DOHH2 (cell line): ENCODE results near the gene C5orf47.

Source experiments
- H3F3A ChIP-seq: fragments of 200-600 bp; sonication (generic), shearing (Covaris generic); 2 replicates; pipeline ENCODE4 v1.6.0; 2016; ENCODE audit warnings: antibody characterized with exemption, mild to moderate bottlenecking; ENCODE audit not compliant: control insufficient read depth, insufficient read depth
- H3K27ac ChIP-seq: fragments of 200-600 bp; sonication (generic); 2 replicates; pipeline ENCODE4 v1.5.1; 2014; ENCODE audit warnings: low read depth, mild to moderate bottlenecking, low read length, moderate library complexity
- H3K27me3 ChIP-seq: fragments of 200-600 bp; sonication (generic); 2 replicates; pipeline ENCODE4 v1.6.1; 2014; ENCODE audit warnings: mild to moderate bottlenecking, low read length, mixed read lengths; ENCODE audit not compliant: control insufficient read depth
- H3K36me3 ChIP-seq: fragments of 200-600 bp; sonication (generic); 2 replicates; pipeline ENCODE4 v1.6.1; 2014; ENCODE audit warnings: mild to moderate bottlenecking, low read length, moderate library complexity, mixed read lengths; ENCODE audit not compliant: control insufficient read depth
- H3K4me1 ChIP-seq: fragments of 200-600 bp; sonication (generic); 2 replicates; pipeline ENCODE4 v1.6.1; 2014; ENCODE audit warnings: mild to moderate bottlenecking, low read length, mixed read lengths; ENCODE audit not compliant: control insufficient read depth
- H3K4me2 ChIP-seq: fragments of 200-600 bp; sonication (generic); 2 replicates; pipeline ENCODE4 v1.6.0; 2014; ENCODE audit warnings: mild to moderate bottlenecking, low read length, moderate library complexity
- H3K4me3 ChIP-seq: fragments of 200-600 bp; sonication (generic); 2 replicates; pipeline ENCODE4 v1.5.1; 2014; ENCODE audit warnings: mild to moderate bottlenecking, low read length, mixed read lengths
- H3K79me2 ChIP-seq: fragments of 200-600 bp; sonication (generic); 2 replicates; pipeline ENCODE4 v1.6.1; 2014; ENCODE audit warnings: mild to moderate bottlenecking, low read length, mixed read lengths; ENCODE audit not compliant: control insufficient read depth
- H3K9me2 ChIP-seq: fragments of 200-600 bp; sonication (generic); replicated peaks from 2 replicates; pipeline ENCODE4 v1.6.1; 2014; ENCODE audit warnings: mild to moderate bottlenecking, low read length, mixed read lengths; ENCODE audit not compliant: control insufficient read depth
- H3K9me3 ChIP-seq: fragments of 200-600 bp; sonication (generic); 2 replicates; pipeline ENCODE4 v1.6.1; 2014; ENCODE audit warnings: antibody characterized with exemption, low read length, mixed read lengths; ENCODE audit not compliant: control insufficient read depth, insufficient read depth
- H4K20me1 ChIP-seq: fragments of 200-600 bp; sonication (generic); 2 replicates; pipeline ENCODE4 v1.6.0; 2014; ENCODE audit warnings: low read depth, mild to moderate bottlenecking, antibody characterized with exemption, low read length, moderate library complexity; ENCODE audit not compliant: control insufficient read depth, insufficient read depth
- EZH2phosphoT487 ChIP-seq: fragments of 200-600 bp; sonication (generic); IDR thresholded peaks from 2 replicates; pipeline ENCODE4 v1.6.1; 2017; ENCODE audit warnings: borderline replicate concordance, mild to moderate bottlenecking, antibody characterized with exemption, low read length, moderate library complexity, mixed read lengths
- TF ChIP-seq, protein P1 (sequence below): fragments of 200-600 bp; sonication (generic); IDR thresholded peaks from one replicate; pipeline ENCODE4 v1.5.1; 2014; ENCODE audit warnings: antibody characterized with exemption, mild to moderate bottlenecking, low read depth, low read length; ENCODE audit not compliant: poor library complexity, severe bottlenecking

Gene C5orf47

DNA sequence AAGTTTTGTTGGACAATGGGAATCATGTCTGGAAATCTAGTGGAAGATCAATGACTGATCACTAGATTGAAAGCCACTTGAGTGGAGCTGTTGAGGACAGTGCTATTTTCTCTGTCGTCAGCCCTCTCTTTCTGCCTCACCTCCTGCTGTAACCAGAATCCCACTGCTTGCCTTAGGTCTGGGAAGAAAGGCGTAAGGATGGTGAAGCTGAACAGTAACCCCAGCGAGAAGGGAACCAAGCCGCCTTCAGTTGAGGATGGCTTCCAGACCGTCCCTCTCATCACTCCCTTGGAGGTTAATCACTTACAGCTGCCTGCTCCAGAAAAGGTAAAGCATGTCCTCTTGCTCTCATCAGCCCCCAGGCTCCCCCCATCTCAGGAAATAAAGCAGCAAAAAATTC is 57.6 kb downstream of the C5orf47 start:
- H3K4me1 ChIP-seq, result no peaks in the 10 kb centered on the region
- no peaks in the 10 kb centered on the region for H4K20me1 ChIP-seq
- H3K79me2 ChIP-seq, result no peaks in the 10 kb centered on the region
- no peak for TF ChIP-seq EZH2phosphoT487
- TF ChIP-seq, protein P1, sequence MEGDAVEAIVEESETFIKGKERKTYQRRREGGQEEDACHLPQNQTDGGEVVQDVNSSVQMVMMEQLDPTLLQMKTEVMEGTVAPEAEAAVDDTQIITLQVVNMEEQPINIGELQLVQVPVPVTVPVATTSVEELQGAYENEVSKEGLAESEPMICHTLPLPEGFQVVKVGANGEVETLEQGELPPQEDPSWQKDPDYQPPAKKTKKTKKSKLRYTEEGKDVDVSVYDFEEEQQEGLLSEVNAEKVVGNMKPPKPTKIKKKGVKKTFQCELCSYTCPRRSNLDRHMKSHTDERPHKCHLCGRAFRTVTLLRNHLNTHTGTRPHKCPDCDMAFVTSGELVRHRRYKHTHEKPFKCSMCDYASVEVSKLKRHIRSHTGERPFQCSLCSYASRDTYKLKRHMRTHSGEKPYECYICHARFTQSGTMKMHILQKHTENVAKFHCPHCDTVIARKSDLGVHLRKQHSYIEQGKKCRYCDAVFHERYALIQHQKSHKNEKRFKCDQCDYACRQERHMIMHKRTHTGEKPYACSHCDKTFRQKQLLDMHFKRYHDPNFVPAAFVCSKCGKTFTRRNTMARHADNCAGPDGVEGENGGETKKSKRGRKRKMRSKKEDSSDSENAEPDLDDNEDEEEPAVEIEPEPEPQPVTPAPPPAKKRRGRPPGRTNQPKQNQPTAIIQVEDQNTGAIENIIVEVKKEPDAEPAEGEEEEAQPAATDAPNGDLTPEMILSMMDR, result no peak
- H3K27me3 ChIP-seq, result no peaks in the 10 kb centered on the region; the same call in 1 of the 2 replicates
- H3K9me3 ChIP-seq, result no peaks in the 10 kb centered on the region
- no peak overlapping the region for H3K4me3 ChIP-seq
- H3K4me2 ChIP-seq, result no peak overlapping the region
- no peak overlapping the region for H3K27ac ChIP-seq
- H3K36me3 ChIP-seq, result no peaks in the 10 kb centered on the region
- no peaks in the 10 kb centered on the region for H3K9me2 ChIP-seq
- no peaks in the 10 kb centered on the region for H3F3A ChIP-seq

DNA sequence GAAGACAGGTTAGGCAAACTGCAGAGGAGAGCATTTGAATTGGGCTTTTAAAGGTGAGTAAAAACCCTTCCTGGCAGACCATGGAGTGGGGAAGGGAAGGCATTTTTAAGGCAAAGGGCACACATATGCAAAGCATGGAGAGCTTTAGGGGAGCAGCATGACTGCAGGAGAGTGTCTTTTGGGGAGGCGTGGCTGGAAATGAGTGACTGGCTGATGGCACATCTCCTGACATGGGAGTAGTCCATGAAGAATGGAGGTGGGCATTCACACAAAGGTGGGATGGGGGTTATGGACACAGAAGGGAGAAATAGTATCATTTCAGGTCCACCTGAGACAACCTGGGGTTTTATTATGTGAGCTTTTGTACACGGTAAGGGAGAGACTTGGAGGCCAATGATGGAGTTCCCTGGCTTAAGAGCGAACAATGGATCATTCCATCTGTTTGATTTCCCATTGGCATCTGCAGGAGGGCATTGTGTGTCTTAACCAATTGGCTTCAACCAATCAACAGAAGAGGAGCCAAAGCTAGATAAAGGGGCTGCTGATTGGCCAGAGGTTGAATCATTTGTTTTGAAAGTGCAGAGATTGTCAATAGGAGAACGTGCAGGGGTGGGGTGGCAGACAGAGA is 58.6 kb downstream of the C5orf47 start:
- no peak for TF ChIP-seq EZH2phosphoT487
- TF ChIP-seq, protein P1, result no peak
- Histone ChIP-seq H3K27ac (no peak overlapping the region), H3K36me3 (no peaks in the 10 kb centered on the region), H3K27me3 (no peaks in the 10 kb centered on the region; the same call in 1 of the 2 replicates), H3K9me2 (no peaks in the 10 kb centered on the region), H3F3A (no peaks in the 10 kb centered on the region), H3K4me3 (no peak overlapping the region), H3K4me1 (no peaks in the 10 kb centered on the region), H3K79me2 (no peaks in the 10 kb centered on the region), H3K9me3 (no peaks in the 10 kb centered on the region), H4K20me1 (no peaks in the 10 kb centered on the region), H3K4me2 (no peak overlapping the region)

DNA sequence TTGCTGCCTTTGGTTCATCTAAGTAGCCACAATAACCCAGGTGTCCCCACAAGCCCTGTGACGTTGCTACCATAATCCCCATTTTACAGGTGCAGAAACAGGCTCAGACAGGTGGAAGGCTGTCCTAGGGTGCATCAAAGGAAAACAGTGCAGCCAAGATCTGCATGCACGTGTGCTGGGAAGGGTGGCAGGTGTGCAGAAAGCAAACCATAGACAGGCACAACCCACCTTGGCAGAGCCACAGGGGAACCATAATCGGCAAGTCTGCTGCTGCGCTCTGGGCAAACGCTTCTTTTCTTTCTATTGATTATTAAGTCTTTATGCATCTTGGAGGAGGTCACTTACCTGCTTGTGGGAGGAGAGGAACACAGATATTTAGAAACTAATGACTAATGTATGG is 63.7 kb downstream of the C5orf47 start:
- H4K20me1 ChIP-seq, result no peaks in the 10 kb centered on the region
- no peak overlapping the region for H3K4me3 ChIP-seq
- no peaks in the 10 kb centered on the region for H3F3A ChIP-seq
- no peaks in the 10 kb centered on the region for H3K9me2 ChIP-seq
- no peaks in the 10 kb centered on the region for H3K36me3 ChIP-seq
- H3K27ac ChIP-seq, result no peak overlapping the region
- no peaks in the 10 kb centered on the region for H3K9me3 ChIP-seq
- peaks cover under 1% of the 10 kb centered on the region; the same call in 1 of the 2 replicates for H3K27me3 ChIP-seq
- no peak overlapping the region for H3K4me2 ChIP-seq
- H3K79me2 ChIP-seq, result no peaks in the 10 kb centered on the region
- no peaks in the 10 kb centered on the region for H3K4me1 ChIP-seq
- no peak for TF ChIP-seq EZH2phosphoT487
- TF ChIP-seq, protein P1, result no peak
